Neural crest cell (in vitro differentiated cells): ENCODE measurements around the gene OR2AE1. TPM values are rescaled to one million over a fixed set of nuclear protein-coding genes. Genes with fewer than 3 reads are reported as not detected.

Experiments
- DNase-seq: peaks from one replicate; pipeline ENCODE4 v3.0.0; 2021; ENCODE audit warnings: low read depth, mixed read lengths, low spot score
- H3K27ac Mint-ChIP-seq: one replicate; pipeline ENCODE4 v1.8.0; 2021; ENCODE audit warnings: mild to moderate bottlenecking, mixed read lengths; ENCODE audit not compliant: unreplicated experiment
- H3K27me3 Mint-ChIP-seq: 2 replicates; pipeline ENCODE4 v1.8.0; 2021; ENCODE audit warnings: low read depth, mild to moderate bottlenecking, mixed read lengths
- H3K36me3 Mint-ChIP-seq: 2 replicates; pipeline ENCODE4 v1.8.0; 2021; ENCODE audit warnings: low read depth, mild to moderate bottlenecking, mixed read lengths
- H3K4me1 Mint-ChIP-seq: 2 replicates; pipeline ENCODE4 v1.8.0; 2021; ENCODE audit warnings: mixed read lengths
- H3K4me3 Mint-ChIP-seq: one replicate; pipeline ENCODE4 v1.8.0; 2021; ENCODE audit warnings: mild to moderate bottlenecking, mixed read lengths
- H3K9me3 Mint-ChIP-seq: 2 replicates; pipeline ENCODE4 v1.8.0; 2021; ENCODE audit warnings: mixed read lengths
- CTCF ChIP-seq: fragments of 200-600 bp; sonication (generic); conservative IDR thresholded peaks from 2 replicates; pipeline ENCODE4 v1.5.0; 2021; ENCODE audit warnings: antibody characterized with exemption, mild to moderate bottlenecking
- long read RNA-seq: library from polyadenylated mRNA; unstranded; transcript quantifications from one replicate; pipeline ENCODE4 v2.0.0, GENCODE V29; 2020
- total RNA-seq: library from RNA; stranded (reverse); gene quantifications from 2 replicates; pipeline ENCODE4 v1.2.1, GENCODE V29; 2021

OR2AE1 gene
- 0.27 TPM in 1 of 2 replicates, not detected in the other for total RNA-seq
- long read RNA-seq: 0 reads

GRCh38 chr7:99876933-99877332 is at the start of gene OR2AE1:
Gene OR2AE1, minus strand, starts transcription at chr7:99877033. Its CDS starts 0 bp downstream, at chr7:99877033.
- Mint-ChIP-seq H3K4me1 (no peaks in the 10 kb centered on the region), H3K27ac (no peak within 1 kb of the TSS), H3K36me3 (no peaks in the 10 kb centered on the region), H3K9me3 (peaks cover 4% of the 10 kb centered on the region), H3K27me3 (peaks cover 11% of the 10 kb centered on the region), H3K4me3 (no peak within 1 kb of the TSS)
- DNase-seq: no peak
- no peak for TF ChIP-seq CTCF

GRCh38 chr7:99926321-99926720 is 49.5 kb upstream of the OR2AE1 start:
- no peak for DNase-seq
- Mint-ChIP-seq H3K4me3 (no peak overlapping the region), H3K36me3 (peaks cover 9% of the 10 kb centered on the region), H3K4me1 (peaks cover 22% of the 10 kb centered on the region), H3K27ac (no peak overlapping the region), H3K9me3 (peaks cover 4% of the 10 kb centered on the region), H3K27me3 (peaks cover 54% of the 10 kb centered on the region)
- TF ChIP-seq CTCF: no peak

GRCh38 chr7:99923200-99923599 is 46.4 kb upstream of the OR2AE1 start:
- DNase-seq: no peak
- no peak for TF ChIP-seq CTCF
- H3K36me3 Mint-ChIP-seq: peaks cover 15% of the 10 kb centered on the region
- H3K27ac Mint-ChIP-seq: no peak overlapping the region
- H3K4me3 Mint-ChIP-seq: no peak overlapping the region
- peaks cover 13% of the 10 kb centered on the region for H3K9me3 Mint-ChIP-seq
- H3K27me3 Mint-ChIP-seq: peaks cover 35% of the 10 kb centered on the region
- H3K4me1 Mint-ChIP-seq: peaks cover 10% of the 10 kb centered on the region

GRCh38 chr7:99920149-99920548 is 43.3 kb upstream of the OR2AE1 start:
- Mint-ChIP-seq H3K27me3 (peaks cover 20% of the 10 kb centered on the region), H3K4me3 (peak overlapping the region; percentile 93), H3K36me3 (peaks cover 15% of the 10 kb centered on the region), H3K27ac (peak overlapping the region; percentile 59), H3K9me3 (peaks cover 13% of the 10 kb centered on the region), H3K4me1 (peaks cover 12% of the 10 kb centered on the region)
- no peak for TF ChIP-seq CTCF
- DNase-seq: no peak

- peaks cover 13% of the 10 kb centered on the region for H3K9me3 Mint-ChIP-seq
- peaks cover 12% of the 10 kb centered on the region for H3K4me1 Mint-ChIP-seq
Measured at GRCh38 chr7:99919814-99920112, 42.9 kb upstream of the OR2AE1 start.

More at GRCh38 chr7:99919814-99920112, 42.9 kb upstream of the OR2AE1 start:
- peak overlapping the region; percentile 93 for H3K4me3 Mint-ChIP-seq
- H3K27ac Mint-ChIP-seq: peak overlapping the region; percentile 59
- H3K27me3 Mint-ChIP-seq: peaks cover 19% of the 10 kb centered on the region
- H3K36me3 Mint-ChIP-seq: peaks cover 15% of the 10 kb centered on the region
- no peak for TF ChIP-seq CTCF
- DNase-seq: no peak
